Caco-2 (cell line): ENCODE data around the gene TMEM131L. TPM values are rescaled to one million over a fixed set of nuclear protein-coding genes. Genes with fewer than 3 reads are reported as not detected.
"Not testable (repeated sequence)": the region's sequence is repeated elsewhere in the genome, so short reads cannot be mapped to it uniquely, and the experiment has no call there.

Source experiments
- BruUV-seq: library from RNA; stranded (reverse); fragments of 400-500 nt; replicated peaks from 2 replicates; lab custom pipeline; 2021; lab: Mats Ljungman, UMichigan
- CTCF ChIA-PET: fragments of 300-600 bp; sonication (Branson Sonifier 250); formaldehyde crosslinking; loops from one replicate; lab custom pipeline; 2022; ENCODE audit warnings: antibody characterized with exemption; lab: Charles Lee
- POLR2A ChIA-PET: fragments of 300-600 bp; sonication (Branson Sonifier 250); formaldehyde crosslinking; loops from one replicate; lab custom pipeline; 2022; ENCODE audit warnings: antibody characterized with exemption; lab: Charles Lee
- DNase-seq, 2 experiments: peaks; one replicate each; pipeline versions ENCODE4 v3.0.0 to v3.0.0-alpha.2; 2020 to 2022
- H3K27me3 ChIP-seq: replicated peaks from 2 replicates; pipeline ENCODE4 v1.6.0; 2011; ENCODE audit warnings: low read length; ENCODE audit not compliant: control insufficient read depth, insufficient read depth
- H3K36me3 ChIP-seq: 2 replicates; pipeline ENCODE4 v1.5.1; 2011; ENCODE audit warnings: low read length; ENCODE audit not compliant: control insufficient read depth, insufficient read depth
- H3K4me1 ChIP-seq: fragments of 250-450 bp; sonication (Bioruptor Pico); 2 replicates; pipeline ENCODE4 v1.5.1; 2020; ENCODE audit warnings: mild to moderate bottlenecking
- H3K4me3 ChIP-seq: 2 replicates; pipeline ENCODE4 v1.5.1; 2011; ENCODE audit warnings: low read depth, mild to moderate bottlenecking, control low read depth, low read length
- H3K9me3 ChIP-seq: fragments of 250-450 bp; sonication (Bioruptor Pico); 2 replicates; pipeline ENCODE4 v1.5.1; 2020; ENCODE audit warnings: mild to moderate bottlenecking, moderate library complexity
- H3K27ac Mint-ChIP-seq: one replicate; pipeline ENCODE4 v1.8.0; 2022; ENCODE audit warnings: mixed read lengths; ENCODE audit not compliant: unreplicated experiment
- H3K27me3 Mint-ChIP-seq: one replicate; pipeline ENCODE4 v1.8.0; 2022; ENCODE audit warnings: mixed read lengths; ENCODE audit not compliant: insufficient read depth, unreplicated experiment
- H3K36me3 Mint-ChIP-seq: one replicate; pipeline ENCODE4 v1.8.0; 2022; ENCODE audit warnings: mild to moderate bottlenecking, mixed read lengths; ENCODE audit not compliant: insufficient read depth, unreplicated experiment
- H3K4me1 Mint-ChIP-seq: one replicate; pipeline ENCODE4 v1.8.0; 2022; ENCODE audit warnings: low read depth, mixed read lengths; ENCODE audit not compliant: unreplicated experiment
- H3K4me3 Mint-ChIP-seq: one replicate; pipeline ENCODE4 v1.8.0; 2022; ENCODE audit warnings: mild to moderate bottlenecking, moderate library complexity, mixed read lengths; ENCODE audit not compliant: unreplicated experiment
- H3K9me3 Mint-ChIP-seq: one replicate; pipeline ENCODE4 v1.8.0; 2022; ENCODE audit warnings: mixed read lengths; ENCODE audit not compliant: unreplicated experiment
- intact Hi-C: fragments of 100-400 bp; cut with micrococcal nuclease; formaldehyde crosslinking; loops from one replicate; pipeline ENCODE4 v1.10.0; 2022; ENCODE audit not compliant: unreplicated experiment
- total RNA-seq: library from RNA; stranded (reverse); gene quantifications from 2 replicates; pipeline ENCODE4 v1.2.3, GENCODE V29; 2022
- TF ChIP-seq, protein P1 (sequence below), 2 experiments: fragments of 200-600 bp in 1 of 2; IDR thresholded peaks; 1 replicate in 1 of 2; 2 replicates in 1 of 2; pipeline versions ENCODE4 v1.5.1 to v1.8.0; 2011 to 2022; ENCODE audit warnings: antibody characterized with exemption in 1 of 2, control low read depth in 1 of 2, inconsistent platforms in 1 of 2, low read depth in 1 of 2, low read length in 1 of 2, mild to moderate bottlenecking in 1 of 2, moderate library complexity in 1 of 2; ENCODE audit not compliant: insufficient read depth in 1 of 2, severe bottlenecking in 1 of 2, unreplicated experiment in 1 of 2

TMEM131L gene
- total RNA-seq, 1 experiment from 2014 or later: 20.8 TPM

DNA sequence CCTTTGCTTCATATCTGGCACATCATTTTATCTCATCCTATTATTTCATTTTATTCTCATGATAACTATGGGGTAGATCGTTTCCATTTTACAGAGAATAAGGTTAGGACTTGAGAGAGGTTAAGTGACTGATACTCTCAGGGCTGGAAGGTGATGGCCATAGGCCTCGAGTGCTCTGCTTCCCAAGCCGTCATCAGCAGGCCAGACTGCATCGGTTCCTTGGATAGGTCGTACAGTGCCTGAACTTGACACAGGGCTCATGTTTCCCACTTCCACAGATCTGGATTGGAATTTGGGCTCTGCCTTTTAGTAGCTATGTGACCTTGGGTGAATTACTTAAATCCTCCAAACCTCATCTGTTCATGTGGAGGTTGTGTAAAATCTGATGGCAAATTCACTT is 81.4 kb downstream of the TMEM131L start:
- Histone ChIP-seq H3K4me1 (no peaks in the 10 kb centered on the region), H3K9me3 (no peaks in the 10 kb centered on the region), H3K4me3 (no peak overlapping the region), H3K27me3 (no peaks in the 10 kb centered on the region), H3K36me3 (no peaks in the 10 kb centered on the region)
- intact Hi-C loops: no loop called here
- Mint-ChIP-seq H3K4me3 (no peak overlapping the region), H3K27ac (no peak overlapping the region), H3K4me1 (no peaks in the 10 kb centered on the region), H3K36me3 (peaks cover 9% of the 10 kb centered on the region), H3K27me3 (no peaks in the 10 kb centered on the region), H3K9me3 (no peaks in the 10 kb centered on the region)
- ChIA-PET CTCF (no interaction called here), POLR2A (no interaction called here)
- DNase-seq: no peak
- no TSS peak for BruUV-seq
- TF ChIP-seq, protein P1, sequence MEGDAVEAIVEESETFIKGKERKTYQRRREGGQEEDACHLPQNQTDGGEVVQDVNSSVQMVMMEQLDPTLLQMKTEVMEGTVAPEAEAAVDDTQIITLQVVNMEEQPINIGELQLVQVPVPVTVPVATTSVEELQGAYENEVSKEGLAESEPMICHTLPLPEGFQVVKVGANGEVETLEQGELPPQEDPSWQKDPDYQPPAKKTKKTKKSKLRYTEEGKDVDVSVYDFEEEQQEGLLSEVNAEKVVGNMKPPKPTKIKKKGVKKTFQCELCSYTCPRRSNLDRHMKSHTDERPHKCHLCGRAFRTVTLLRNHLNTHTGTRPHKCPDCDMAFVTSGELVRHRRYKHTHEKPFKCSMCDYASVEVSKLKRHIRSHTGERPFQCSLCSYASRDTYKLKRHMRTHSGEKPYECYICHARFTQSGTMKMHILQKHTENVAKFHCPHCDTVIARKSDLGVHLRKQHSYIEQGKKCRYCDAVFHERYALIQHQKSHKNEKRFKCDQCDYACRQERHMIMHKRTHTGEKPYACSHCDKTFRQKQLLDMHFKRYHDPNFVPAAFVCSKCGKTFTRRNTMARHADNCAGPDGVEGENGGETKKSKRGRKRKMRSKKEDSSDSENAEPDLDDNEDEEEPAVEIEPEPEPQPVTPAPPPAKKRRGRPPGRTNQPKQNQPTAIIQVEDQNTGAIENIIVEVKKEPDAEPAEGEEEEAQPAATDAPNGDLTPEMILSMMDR (IDR thresholded peaks at IDR 0.05; ENCODE audit: insufficient read depth in 1 of 2, low read depth in 1 of 2, low read length in 1 of 2, severe bottlenecking in 1 of 2, unreplicated experiment in 1 of 2): no peak

DNA sequence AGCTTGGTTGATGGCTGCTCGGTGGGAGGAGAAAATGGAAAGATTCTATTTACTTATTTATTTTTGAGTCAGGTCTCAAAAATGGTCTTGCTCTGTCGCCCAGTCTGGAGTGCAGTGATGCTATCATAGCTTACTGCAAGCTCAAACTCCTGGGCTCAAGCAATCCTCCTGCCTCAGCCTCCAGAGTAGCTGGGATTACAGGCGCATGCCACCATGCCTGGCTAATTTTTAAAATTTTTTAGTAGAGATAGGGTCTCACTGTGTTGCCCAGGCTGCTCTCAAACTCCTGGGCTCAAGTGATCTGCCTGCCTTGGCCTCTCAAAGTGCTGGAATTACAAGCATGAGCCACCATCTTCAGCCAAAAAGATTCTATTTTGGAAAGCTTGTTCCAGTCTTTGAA is 82.7 kb downstream of the TMEM131L start:
- H3K27ac Mint-ChIP-seq, CTCF ChIA-PET, intact Hi-C loops, H3K27me3 ChIP-seq, H3K4me1 Mint-ChIP-seq, BruUV-seq, H3K9me3 ChIP-seq, POLR2A ChIA-PET, H3K36me3 ChIP-seq, DNase-seq, H3K4me3 ChIP-seq, H3K4me1 ChIP-seq, H3K36me3 Mint-ChIP-seq, H3K4me3 Mint-ChIP-seq, H3K9me3 Mint-ChIP-seq, H3K27me3 Mint-ChIP-seq: not testable (repeated sequence)

GRCh38 chr4:153549405-153549804 is 83.2 kb downstream of the TMEM131L start:
- POLR2A ChIA-PET: no interaction called here
- no peaks in the 10 kb centered on the region for H3K9me3 Mint-ChIP-seq
- TF ChIP-seq, protein P1 (IDR thresholded peaks at IDR 0.05; ENCODE audit: insufficient read depth in 1 of 2, low read depth in 1 of 2, low read length in 1 of 2, severe bottlenecking in 1 of 2, unreplicated experiment in 1 of 2): no peak
- Histone ChIP-seq H3K36me3 (no peaks in the 10 kb centered on the region), H3K27me3 (no peaks in the 10 kb centered on the region), H3K4me3 (no peak overlapping the region), H3K9me3 (no peaks in the 10 kb centered on the region), H3K4me1 (no peaks in the 10 kb centered on the region)
- no peak overlapping the region for H3K27ac Mint-ChIP-seq
- peaks cover 4% of the 10 kb centered on the region for H3K36me3 Mint-ChIP-seq
- CTCF ChIA-PET: no interaction called here
- no TSS peak for BruUV-seq
- H3K4me3 Mint-ChIP-seq: no peak overlapping the region
- intact Hi-C loops: no loop called here
- no peaks in the 10 kb centered on the region for H3K4me1 Mint-ChIP-seq
- H3K27me3 Mint-ChIP-seq: no peaks in the 10 kb centered on the region
- no peak for DNase-seq
